K562 (cell line): ENCODE measurements around the gene LEUTX. TPM values are rescaled to one million over a fixed set of nuclear protein-coding genes. Genes with fewer than 3 reads are reported as not detected.

Experiments
- BHLHE40 ChIP-seq: IDR thresholded peaks from 2 replicates; pipeline ENCODE4 v1.6.1; 2011; ENCODE audit warnings: low read length, improper control_type of control experiment
- CREB1 ChIP-seq, 2 experiments: sonication (generic) in 1 of 2; formaldehyde crosslinking in 1 of 2; IDR thresholded peaks; 2 replicates each; pipeline versions ENCODE4 v1.6.1 to v1.8.0; 2012 to 2022; ENCODE audit warnings: inconsistent platforms in 1 of 2, mild to moderate bottlenecking in 1 of 2, missing genetic modification reagents in 1 of 2, moderate library complexity in 1 of 2
- ESRRA ChIP-seq: fragments of 450-650 bp; IDR thresholded peaks from 2 replicates; pipeline ENCODE4 v1.6.1; 2014; ENCODE audit warnings: low read depth, mild to moderate bottlenecking, moderate library complexity, borderline replicate concordance
- MCM7 ChIP-seq, 2 experiments: fragments of 450-650 bp; IDR thresholded peaks; 2 replicates each; pipeline ENCODE4 v1.6.1; 2016 to 2018
- MXI1 ChIP-seq: IDR thresholded peaks from 2 replicates; pipeline ENCODE4 v1.6.1; 2011; ENCODE audit warnings: low read depth, mild to moderate bottlenecking, improper control_type of control experiment, low read length
- MYBL2 ChIP-seq, 2 experiments: fragments of 450-650 bp in 1 of 2; sonication (generic) in 1 of 2; formaldehyde crosslinking in 1 of 2; IDR thresholded peaks; 2 replicates each; pipeline versions ENCODE4 v1.6.1 to v1.8.1; 2017 to 2022; ENCODE audit warnings: borderline replicate concordance in 1 of 2, inconsistent platforms in 1 of 2, low read depth in 1 of 2, mild to moderate bottlenecking in 1 of 2, missing genetic modification reagents in 1 of 2, moderate library complexity in 1 of 2
- POLR2G ChIP-seq: fragments of 200-400 bp; formaldehyde crosslinking; IDR thresholded peaks from 2 replicates; pipeline ENCODE4 v1.6.1; 2017; ENCODE audit warnings: low read depth, mild to moderate bottlenecking, antibody characterized with exemption, low read length, moderate library complexity
- SNRNP70 ChIP-seq: fragments of 200-400 bp; formaldehyde crosslinking; optimal IDR thresholded peaks from 2 replicates; pipeline ENCODE3; 2017; ENCODE audit warnings: low read depth, low read length
- SRF ChIP-seq, 2 experiments: fragments of 250-450, 450-650 bp in 1 of 2; sonication (Bioruptor Pico) in 1 of 2; sonication (generic) in 1 of 2; formaldehyde crosslinking; IDR thresholded peaks; 2 replicates each; pipeline versions ENCODE4 v1.5.0 to v1.5.1; 2020 to 2022; ENCODE audit warnings: mild to moderate bottlenecking in 1 of 2, missing genetic modification reagents in 1 of 2
- TAF9B ChIP-seq: fragments of 450-650 bp; IDR thresholded peaks from 2 replicates; pipeline ENCODE4 v1.6.1; 2018; ENCODE audit warnings: mild to moderate bottlenecking; ENCODE audit not compliant: partially characterized antibody
- TEAD1 ChIP-seq, 2 experiments: fragments of 450-650 bp in 1 of 2; sonication (generic) in 1 of 2; formaldehyde crosslinking; IDR thresholded peaks; 2 replicates each; pipeline versions ENCODE4 v1.4.0 to v1.8.0; 2020 to 2022; ENCODE audit warnings: mild to moderate bottlenecking in 2 of 2, missing genetic modification reagents in 1 of 2
- TOE1 ChIP-seq, 2 experiments: fragments of 450-650 bp in 1 of 2; sonication (generic) in 1 of 2; formaldehyde crosslinking in 1 of 2; IDR thresholded peaks; 2 replicates each; pipeline versions ENCODE4 v1.7.1 to v1.8.0; 2016 to 2022; ENCODE audit warnings: borderline replicate concordance in 2 of 2, mild to moderate bottlenecking in 2 of 2, antibody characterized with exemption in 1 of 2, inconsistent platforms in 1 of 2, low read depth in 1 of 2, missing genetic modification reagents in 1 of 2, moderate library complexity in 1 of 2
- ZFX ChIP-seq: sonication (generic); formaldehyde crosslinking; IDR thresholded peaks from 2 replicates; pipeline ENCODE4 v1.8.0; 2022; ENCODE audit warnings: mild to moderate bottlenecking, missing genetic modification reagents, moderate library complexity
- ZNF436 ChIP-seq: fragments of 250-450, 450-650 bp; sonication (Bioruptor Pico); formaldehyde crosslinking; IDR thresholded peaks from 2 replicates; pipeline ENCODE4 v1.7.0; 2020; ENCODE audit warnings: mild to moderate bottlenecking
- polyA plus RNA-seq, 8 experiments: library from polyadenylated mRNA; depleted of rRNA in 4 of 8; stranded (reverse) in 5 of 8; unstranded in 3 of 8; fragments of >200 nt; fragmentation: Nextera tagmentation in 2 of 8; fragmentation: Illumina TruSeq in 1 of 8; extraction: Ambion mirVana in 2 of 8; extraction: Trizol in 1 of 8; gene quantifications; 2 replicates each; pipeline versions ENCODE4 v1.2.1 to v1.2.3, GENCODE V29; 2011 to 2014; ENCODE audit warnings: inconsistent platforms in 1 of 8, missing spikeins in 1 of 8
- total RNA-seq, 7 experiments: library from RNA; depleted of rRNA in 6 of 7; stranded (reverse); fragments of >200 nt in 6 of 7; fragmentation: Illumina TruSeq in 2 of 7; extraction: Trizol in 2 of 7; gene quantifications; 2 replicates each; pipeline versions ENCODE4 v1.2.1 to v1.2.3, GENCODE V29; 2011 to 2021; ENCODE audit warnings: low replicate concordance in 1 of 7
- TF ChIP-seq, protein P1 (sequence below): fragments of 250-450 bp; sonication (Bioruptor Pico); IDR thresholded peaks from 2 replicates; pipeline ENCODE4 v1.5.1; 2021; ENCODE audit warnings: mild to moderate bottlenecking
- TF ChIP-seq, protein P2 (sequence below): fragments of 450-650 bp; IDR thresholded peaks from 2 replicates; pipeline ENCODE4 v1.6.1; 2017; ENCODE audit warnings: antibody characterized with exemption, mild to moderate bottlenecking
- TF ChIP-seq, protein P3 (sequence below), 2 experiments: fragments of 200-800 bp in 1 of 2; sonication (Bioruptor generic) in 1 of 2; sonication (generic) in 1 of 2; formaldehyde crosslinking in 1 of 2; IDR thresholded peaks in 1 of 2; conservative IDR thresholded peaks in 1 of 2; 2 replicates each; pipeline versions ENCODE4 v1.5.0 to v1.6.1; 2016 to 2020; ENCODE audit warnings: missing compliant biosample characterization in 1 of 2, missing genetic modification characterization in 1 of 2, missing genetic modification reagents in 1 of 2

LEUTX gene
- total and polyA plus RNA-seq, 9 of the 15 experiments (the other 6 are each of a cell fraction or from before 2014, with no cell fraction given) = not detected

DNA sequence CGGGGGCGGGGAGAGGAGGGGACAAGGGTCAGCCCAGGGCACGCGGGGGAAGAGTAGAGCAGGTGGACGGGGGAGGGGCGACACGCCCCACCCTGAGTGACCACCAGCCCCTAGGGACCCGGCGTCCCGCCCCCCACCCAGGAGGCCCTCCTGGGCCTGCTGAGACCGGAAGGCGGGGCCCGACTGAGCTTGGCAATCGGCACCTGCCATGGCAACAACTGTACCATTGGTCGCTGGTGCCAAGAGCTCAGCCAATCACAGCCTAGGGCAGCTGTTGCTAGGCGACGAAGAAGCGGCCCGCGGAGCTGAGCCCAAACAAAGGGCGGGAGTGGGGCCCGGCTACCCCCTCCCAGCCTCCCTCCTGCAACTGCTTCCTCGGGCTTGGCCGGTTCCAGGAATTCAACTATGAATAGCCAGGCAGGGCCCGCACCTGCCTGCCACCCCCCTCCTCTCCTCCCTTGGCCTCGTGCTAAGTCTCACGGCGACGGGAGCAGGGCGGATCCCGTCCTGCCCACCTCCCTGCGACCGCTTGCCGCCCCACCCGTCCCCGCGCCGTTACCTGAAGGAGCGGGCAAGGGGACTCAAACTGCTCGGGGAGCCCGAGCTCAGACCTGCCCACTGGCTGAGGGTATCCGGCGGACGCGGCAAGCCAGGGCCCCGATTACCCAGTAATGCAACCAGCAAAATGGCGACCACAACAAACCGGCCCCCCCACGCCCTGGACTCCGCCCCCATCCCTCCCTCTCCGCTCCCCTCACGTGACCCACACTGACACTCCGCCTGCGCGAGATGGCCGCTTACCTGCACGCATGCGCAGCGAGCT, 55.0 kb downstream of the LEUTX start, which contains the start of gene DYRK1B (continued):
- peak; percentile 56 for TF ChIP-seq SNRNP70
- TF ChIP-seq TAF9B = no peak
- no peak for TF ChIP-seq MCM7 (IDR thresholded peaks at IDR 0.05)
- no peak; the same call in 1 of the 2 replicates for TF ChIP-seq CREB1 (IDR thresholded peaks at IDR 0.05)
- no peak for TF ChIP-seq CREB1 (CRISPR knock-in tag; IDR thresholded peaks at IDR 0.05)
- TF ChIP-seq BHLHE40 = peak; percentile 98
- TF ChIP-seq TOE1 (IDR thresholded peaks at IDR 0.05; ENCODE audit: borderline replicate concordance) = peak; percentile 98
- TF ChIP-seq TOE1 (CRISPR knock-in tag; IDR thresholded peaks at IDR 0.05; ENCODE audit: borderline replicate concordance, low read depth) = no peak
- TF ChIP-seq, protein P1, sequence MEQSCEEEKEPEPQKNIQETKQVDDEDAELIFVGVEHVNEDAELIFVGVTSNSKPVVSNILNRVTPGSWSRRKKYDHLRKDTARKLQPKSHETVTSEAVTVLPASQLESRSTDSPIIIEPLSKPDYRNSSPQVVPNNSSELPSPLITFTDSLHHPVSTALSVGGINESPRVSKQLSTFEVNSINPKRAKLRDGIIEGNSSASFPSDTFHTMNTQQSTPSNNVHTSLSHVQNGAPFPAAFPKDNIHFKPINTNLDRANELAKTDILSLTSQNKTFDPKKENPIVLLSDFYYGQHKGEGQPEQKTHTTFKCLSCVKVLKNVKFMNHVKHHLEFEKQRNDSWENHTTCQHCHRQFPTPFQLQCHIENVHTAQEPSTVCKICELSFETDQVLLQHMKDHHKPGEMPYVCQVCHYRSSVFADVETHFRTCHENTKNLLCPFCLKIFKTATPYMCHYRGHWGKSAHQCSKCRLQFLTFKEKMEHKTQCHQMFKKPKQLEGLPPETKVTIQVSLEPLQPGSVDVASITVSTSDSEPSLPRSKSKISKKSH (CRISPR knock-in tag) = no peak
- TF ChIP-seq SRF (CRISPR knock-in tag; IDR thresholded peaks at IDR 0.05) = peak in 1 of 2 experiments; percentile 28; a peak in 1 of 4 replicates
- TF ChIP-seq, protein P2, sequence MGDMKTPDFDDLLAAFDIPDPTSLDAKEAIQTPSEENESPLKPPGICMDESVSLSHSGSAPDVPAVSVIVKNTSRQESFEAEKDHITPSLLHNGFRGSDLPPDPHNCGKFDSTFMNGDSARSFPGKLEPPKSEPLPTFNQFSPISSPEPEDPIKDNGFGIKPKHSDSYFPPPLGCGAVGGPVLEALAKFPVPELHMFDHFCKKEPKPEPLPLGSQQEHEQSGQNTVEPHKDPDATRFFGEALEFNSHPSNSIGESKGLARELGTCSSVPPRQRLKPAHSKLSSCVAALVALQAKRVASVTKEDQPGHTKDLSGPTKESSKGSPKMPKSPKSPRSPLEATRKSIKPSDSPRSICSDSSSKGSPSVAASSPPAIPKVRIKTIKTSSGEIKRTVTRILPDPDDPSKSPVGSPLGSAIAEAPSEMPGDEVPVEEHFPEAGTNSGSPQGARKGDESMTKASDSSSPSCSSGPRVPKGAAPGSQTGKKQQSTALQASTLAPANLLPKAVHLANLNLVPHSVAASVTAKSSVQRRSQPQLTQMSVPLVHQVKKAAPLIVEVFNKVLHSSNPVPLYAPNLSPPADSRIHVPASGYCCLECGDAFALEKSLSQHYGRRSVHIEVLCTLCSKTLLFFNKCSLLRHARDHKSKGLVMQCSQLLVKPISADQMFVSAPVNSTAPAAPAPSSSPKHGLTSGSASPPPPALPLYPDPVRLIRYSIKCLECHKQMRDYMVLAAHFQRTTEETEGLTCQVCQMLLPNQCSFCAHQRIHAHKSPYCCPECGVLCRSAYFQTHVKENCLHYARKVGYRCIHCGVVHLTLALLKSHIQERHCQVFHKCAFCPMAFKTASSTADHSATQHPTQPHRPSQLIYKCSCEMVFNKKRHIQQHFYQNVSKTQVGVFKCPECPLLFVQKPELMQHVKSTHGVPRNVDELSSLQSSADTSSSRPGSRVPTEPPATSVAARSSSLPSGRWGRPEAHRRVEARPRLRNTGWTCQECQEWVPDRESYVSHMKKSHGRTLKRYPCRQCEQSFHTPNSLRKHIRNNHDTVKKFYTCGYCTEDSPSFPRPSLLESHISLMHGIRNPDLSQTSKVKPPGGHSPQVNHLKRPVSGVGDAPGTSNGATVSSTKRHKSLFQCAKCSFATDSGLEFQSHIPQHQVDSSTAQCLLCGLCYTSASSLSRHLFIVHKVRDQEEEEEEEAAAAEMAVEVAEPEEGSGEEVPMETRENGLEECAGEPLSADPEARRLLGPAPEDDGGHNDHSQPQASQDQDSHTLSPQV = no peak
- peak; percentile 45; the same call in 1 of the 2 replicates for TF ChIP-seq ESRRA
- TF ChIP-seq POLR2G = peak; percentile 83
- no peak for TF ChIP-seq MYBL2 (IDR thresholded peaks at IDR 0.05; ENCODE audit: low read depth)
- no peak for TF ChIP-seq MYBL2 (CRISPR knock-in tag; IDR thresholded peaks at IDR 0.05; ENCODE audit: borderline replicate concordance)
- TF ChIP-seq ZFX (CRISPR knock-in tag) = peak; percentile 89
- no peak for TF ChIP-seq ZNF436 (CRISPR knock-in tag)
- TF ChIP-seq TEAD1 (CRISPR knock-in tag; IDR thresholded peaks at IDR 0.05) = 0 out of 4 replicates have a peak, but pooled peaks of 1 of the 2 experiments have one; percentile 7
- peak; percentile 92 for TF ChIP-seq MXI1
- TF ChIP-seq, protein P3, sequence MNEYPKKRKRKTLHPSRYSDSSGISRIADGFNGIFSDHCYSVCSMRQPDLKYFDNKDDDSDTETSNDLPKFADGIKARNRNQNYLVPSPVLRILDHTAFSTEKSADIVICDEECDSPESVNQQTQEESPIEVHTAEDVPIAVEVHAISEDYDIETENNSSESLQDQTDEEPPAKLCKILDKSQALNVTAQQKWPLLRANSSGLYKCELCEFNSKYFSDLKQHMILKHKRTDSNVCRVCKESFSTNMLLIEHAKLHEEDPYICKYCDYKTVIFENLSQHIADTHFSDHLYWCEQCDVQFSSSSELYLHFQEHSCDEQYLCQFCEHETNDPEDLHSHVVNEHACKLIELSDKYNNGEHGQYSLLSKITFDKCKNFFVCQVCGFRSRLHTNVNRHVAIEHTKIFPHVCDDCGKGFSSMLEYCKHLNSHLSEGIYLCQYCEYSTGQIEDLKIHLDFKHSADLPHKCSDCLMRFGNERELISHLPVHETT (CRISPR knock-in tag; conservative IDR thresholded peaks at IDR 0.05 in 1 of 2, IDR thresholded peaks at IDR 0.05 in 1 of 2) = peak in 1 of 2 experiments; percentile 3; a peak in 1 of 4 replicates
